TTC549 (cell line): ENCODE results near the gene THY1.

Experiments used
- FAIRE-seq: peaks from 2 replicates; lab custom pipeline; 2012; peaks lifted over from hg19 to GRCh38; lab: Jason Lieb, UNC

The THY1 gene

DNA sequence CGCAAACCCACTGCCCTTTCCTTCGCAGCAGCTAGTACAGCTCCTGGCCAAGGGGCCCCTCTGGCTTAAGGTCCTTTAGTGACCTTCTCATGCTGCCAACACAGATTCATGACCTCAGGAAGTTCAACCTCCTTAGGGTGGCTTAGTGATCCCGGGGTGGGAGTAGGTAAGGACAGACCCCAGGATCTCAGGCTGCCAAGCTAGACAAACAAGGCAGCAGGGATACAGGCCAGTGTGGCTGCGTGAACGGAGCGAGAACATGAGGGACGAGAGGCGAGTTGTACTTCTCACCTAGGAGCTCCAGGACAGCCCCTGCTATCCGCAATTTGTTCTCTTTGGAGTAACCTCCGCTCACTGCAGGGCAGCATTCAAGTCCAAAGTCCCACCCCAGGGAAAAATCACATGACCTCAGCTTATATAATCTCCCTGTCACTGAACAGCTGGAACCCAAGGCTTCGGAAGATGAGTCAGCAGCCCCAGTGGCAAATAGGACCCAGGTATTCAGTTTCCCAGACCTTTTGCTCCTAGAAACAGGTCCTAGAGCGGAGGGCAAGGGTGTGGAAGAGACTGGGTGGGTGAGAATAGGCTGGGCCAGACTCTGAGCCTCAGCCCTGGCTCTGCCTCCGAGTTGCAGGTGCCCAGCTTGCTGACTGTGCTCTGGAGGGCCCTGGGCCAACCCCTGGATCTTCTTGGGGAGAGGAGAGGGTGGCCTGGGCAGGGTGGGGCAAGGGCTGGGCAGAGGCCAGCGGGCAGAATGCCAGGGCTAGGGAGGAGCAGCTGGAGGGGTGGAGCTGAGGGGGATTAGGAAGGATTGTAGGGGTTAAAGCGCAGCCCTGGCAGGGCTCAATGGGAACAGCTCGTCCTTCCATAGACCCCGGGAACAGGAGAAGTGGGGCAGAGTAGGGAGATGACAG, 54.6 kb downstream of the THY1 start:
- FAIRE-seq: no peak

DNA sequence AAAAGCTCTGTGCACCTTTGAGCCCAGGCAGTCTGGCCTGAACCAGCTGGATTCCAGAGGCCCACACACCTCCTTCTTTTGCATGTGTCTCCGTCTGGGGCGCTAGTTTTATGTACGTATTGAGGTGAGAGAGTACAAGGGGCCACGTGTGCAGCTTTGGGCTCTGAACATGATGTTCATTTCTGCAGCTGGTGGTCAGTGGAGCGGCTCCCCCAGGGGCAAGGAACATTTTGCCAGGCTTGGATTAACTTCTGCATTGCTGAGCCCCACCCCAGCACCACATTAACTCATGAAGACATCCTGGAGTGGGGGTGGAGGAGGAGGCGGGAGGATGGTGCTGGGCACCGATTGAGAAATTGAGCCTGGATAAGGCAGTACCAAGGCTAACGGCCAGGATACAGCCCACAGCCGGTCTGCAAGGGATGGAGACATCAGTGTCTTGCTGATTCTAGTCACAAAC, 55.3 kb downstream of the THY1 start:
- FAIRE-seq: no peak
